GM12874 (cell line): Measurements from ENCODE around the gene PTPRF.

Experiments used
- CTCF ChIP-seq: IDR thresholded peaks from 2 replicates; pipeline ENCODE4 v1.5.1; 2011; ENCODE audit warnings: low read depth, mild to moderate bottlenecking, control low read depth, low read length, moderate library complexity; ENCODE audit not compliant: insufficient read depth

The PTPRF gene

GRCh38 chr1:43606624-43607023 is 75.9 kb downstream of the PTPRF start:
- no peak for TF ChIP-seq CTCF

GRCh38 chr1:43608827-43609226 is 78.1 kb downstream of the PTPRF start:
- no peak for TF ChIP-seq CTCF

- TF ChIP-seq CTCF, result no peak
Measured at GRCh38 chr1:43610339-43610738, 79.7 kb downstream of the PTPRF start.

- no peak for TF ChIP-seq CTCF
Measured at GRCh38 chr1:43611950-43612349, 81.3 kb downstream of the PTPRF start.

- no peak for TF ChIP-seq CTCF
Measured at GRCh38 chr1:43612406-43612805, 81.7 kb downstream of the PTPRF start.

- no peak for TF ChIP-seq CTCF
Measured at GRCh38 chr1:43613075-43613942, 82.6 kb downstream of the PTPRF start.

GRCh38 chr1:43614211-43614610 is 83.5 kb downstream of the PTPRF start:
- TF ChIP-seq CTCF, result no peak
